ENCODE results near the gene ATP1A3. TPM values are rescaled to one million over a fixed set of nuclear protein-coding genes. Genes with fewer than 3 reads are reported as not detected.

The ATP1A3 gene
- total RNA-seq, 1 donor from 2014 or later: 375 TPM

GRCh38 chr19:41921577-41922576 is 72.2 kb downstream of the ATP1A3 start:
- no peak for DNase-seq
- Histone ChIP-seq H3K27me3 (ENCODE audit: low read depth) (peaks cover 98% of the 10 kb centered on the region), H3K27ac (replicated peaks) (no peak overlapping the region)

GRCh38 chr19:41920882-41921576 is 73.0 kb downstream of the ATP1A3 start:
- Histone ChIP-seq H3K4me1 (no peaks in the 10 kb centered on the region), H3K36me3 (no peaks in the 10 kb centered on the region), H3K9me3 (replicated peaks) (no peaks in the 10 kb centered on the region), H3K4me3 (no peak overlapping the region), H3K27ac (replicated peaks) (no peak overlapping the region), H3K27me3 (ENCODE audit: low read depth) (peaks cover 98% of the 10 kb centered on the region)
- TF ChIP-seq CTCF (IDR thresholded peaks at IDR 0.05; ENCODE audit: borderline replicate concordance): no peak
- intact Hi-C loops (cut with micrococcal nuclease): no loop called here
- no peak for DNase-seq

More at GRCh38 chr19:41921577-41922576, 72.2 kb downstream of the ATP1A3 start:
- TF ChIP-seq CTCF (IDR thresholded peaks at IDR 0.05; ENCODE audit: borderline replicate concordance): no peak
- H3K9me3 ChIP-seq (replicated peaks): no peaks in the 10 kb centered on the region
- H3K4me3 ChIP-seq: no peak overlapping the region
- intact Hi-C loops (cut with micrococcal nuclease): no loop called here
- no peaks in the 10 kb centered on the region for H3K36me3 ChIP-seq
- H3K4me1 ChIP-seq: no peaks in the 10 kb centered on the region

- H3K36me3 ChIP-seq: no peaks in the 10 kb centered on the region
- H3K9me3 ChIP-seq (replicated peaks): no peaks in the 10 kb centered on the region
- TF ChIP-seq CTCF (IDR thresholded peaks at IDR 0.05; ENCODE audit: borderline replicate concordance): no peak
- intact Hi-C loops (cut with micrococcal nuclease): no loop called here
- no peak overlapping the region for H3K27ac ChIP-seq (replicated peaks)
- peaks cover 2% of the 10 kb centered on the region for H3K4me1 ChIP-seq
- H3K4me3 ChIP-seq: no peak overlapping the region
- no peak for DNase-seq
- peaks cover 98% of the 10 kb centered on the region for H3K27me3 ChIP-seq (ENCODE audit: low read depth)
Observed at GRCh38 chr19:41919948-41920712, 73.9 kb downstream of the ATP1A3 start.

- Histone ChIP-seq H3K9me3 (replicated peaks) (no peaks in the 10 kb centered on the region), H3K4me1 (peaks cover 4% of the 10 kb centered on the region), H3K36me3 (no peaks in the 10 kb centered on the region), H3K27ac (replicated peaks) (no peak overlapping the region), H3K4me3 (no peak overlapping the region), H3K27me3 (ENCODE audit: low read depth) (peaks cover 94% of the 10 kb centered on the region)
- TF ChIP-seq CTCF (IDR thresholded peaks at IDR 0.05; ENCODE audit: borderline replicate concordance): no peak
- intact Hi-C loops (cut with micrococcal nuclease): no loop called here
- DNase-seq: no peak
Observed at GRCh38 chr19:41918653-41919244, 75.3 kb downstream of the ATP1A3 start.

GRCh38 chr19:41918095-41918494 is 75.9 kb downstream of the ATP1A3 start:
- Histone ChIP-seq H3K9me3 (replicated peaks) (no peaks in the 10 kb centered on the region), H3K27me3 (ENCODE audit: low read depth) (peaks cover 95% of the 10 kb centered on the region), H3K4me1 (peaks cover 4% of the 10 kb centered on the region), H3K27ac (replicated peaks) (no peak overlapping the region), H3K4me3 (no peak overlapping the region), H3K36me3 (no peaks in the 10 kb centered on the region)
- TF ChIP-seq CTCF (IDR thresholded peaks at IDR 0.05; ENCODE audit: borderline replicate concordance): no peak
- DNase-seq: no peak
- intact Hi-C loops (cut with micrococcal nuclease): no loop called here
